Thyroid gland (tissue), 4 donors: ENCODE data around the gene GSG1L.

Source experiments
- CTCF ChIP-seq, 6 experiments: fragments of 200-600 bp in 3 of 6; fragments of 450-650 bp in 3 of 6; sonication (generic) in 3 of 6; IDR thresholded peaks; one replicate each; pipeline ENCODE4 v1.5.1; 2016 to 2019; ENCODE audit warnings: antibody characterized with exemption in 6 of 6, mild to moderate bottlenecking in 2 of 6, inconsistent platforms in 1 of 6, moderate library complexity in 1 of 6
- POLR2A ChIP-seq, 2 donors: fragments of 450-650 bp; IDR thresholded peaks; one replicate each; pipeline ENCODE4 v1.6.1; 2017; ENCODE audit warnings: antibody characterized with exemption in 2 of 2, mild to moderate bottlenecking in 2 of 2, moderate library complexity in 1 of 2

- no peak for TF ChIP-seq POLR2A (IDR thresholded peaks at IDR 0.05)
- TF ChIP-seq CTCF (IDR thresholded peaks at IDR 0.05) = no peak
These were observed 63.0 kb downstream of the GSG1L start for GRCh38 chr16:28000314-28001169.
